B cell (primary cell): ENCODE data around the gene CASKIN2.

Source experiments
- EZH2 ChIP-seq: IDR thresholded peaks from 2 replicates; pipeline ENCODE4 v1.6.1; 2012; ENCODE audit warnings: borderline replicate concordance, low read depth, mild to moderate bottlenecking, moderate library complexity, low read length; ENCODE audit not compliant: insufficient read depth, poor library complexity, severe bottlenecking
- TF ChIP-seq, protein P1 (sequence below): fragments of 200-600 bp; IDR thresholded peaks from one replicate; pipeline ENCODE4 v1.8.0; 2022; ENCODE audit warnings: antibody characterized with exemption, mild to moderate bottlenecking

DNA sequence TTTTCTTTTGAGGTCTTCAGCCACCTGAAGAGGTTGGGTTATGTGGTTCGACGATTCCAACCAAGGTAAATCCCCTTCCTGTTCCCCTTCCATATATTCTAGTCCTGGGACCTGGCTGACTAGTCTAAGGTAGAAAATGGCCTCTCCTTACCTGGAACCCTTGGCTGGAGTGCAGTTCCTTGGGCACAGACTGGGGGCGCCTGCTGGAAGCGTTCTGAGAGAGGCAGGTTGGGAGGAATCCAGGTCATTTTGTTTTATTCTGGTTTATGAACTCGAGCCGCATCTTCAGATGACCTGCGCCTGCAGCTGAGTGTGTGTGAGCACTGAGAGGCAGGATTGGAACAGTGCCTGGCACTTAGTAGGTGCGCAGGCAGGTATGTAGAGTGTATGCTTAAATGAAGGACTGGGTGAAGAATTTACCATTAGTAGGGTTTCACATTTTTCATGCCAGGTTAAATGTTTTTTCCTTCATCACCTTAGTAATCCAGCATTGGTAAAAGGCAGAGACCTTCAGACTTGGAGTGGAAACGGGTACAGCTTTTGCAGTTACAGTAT lies 3.7 kb upstream of the CASKIN2 start:
- TF ChIP-seq, protein P1, sequence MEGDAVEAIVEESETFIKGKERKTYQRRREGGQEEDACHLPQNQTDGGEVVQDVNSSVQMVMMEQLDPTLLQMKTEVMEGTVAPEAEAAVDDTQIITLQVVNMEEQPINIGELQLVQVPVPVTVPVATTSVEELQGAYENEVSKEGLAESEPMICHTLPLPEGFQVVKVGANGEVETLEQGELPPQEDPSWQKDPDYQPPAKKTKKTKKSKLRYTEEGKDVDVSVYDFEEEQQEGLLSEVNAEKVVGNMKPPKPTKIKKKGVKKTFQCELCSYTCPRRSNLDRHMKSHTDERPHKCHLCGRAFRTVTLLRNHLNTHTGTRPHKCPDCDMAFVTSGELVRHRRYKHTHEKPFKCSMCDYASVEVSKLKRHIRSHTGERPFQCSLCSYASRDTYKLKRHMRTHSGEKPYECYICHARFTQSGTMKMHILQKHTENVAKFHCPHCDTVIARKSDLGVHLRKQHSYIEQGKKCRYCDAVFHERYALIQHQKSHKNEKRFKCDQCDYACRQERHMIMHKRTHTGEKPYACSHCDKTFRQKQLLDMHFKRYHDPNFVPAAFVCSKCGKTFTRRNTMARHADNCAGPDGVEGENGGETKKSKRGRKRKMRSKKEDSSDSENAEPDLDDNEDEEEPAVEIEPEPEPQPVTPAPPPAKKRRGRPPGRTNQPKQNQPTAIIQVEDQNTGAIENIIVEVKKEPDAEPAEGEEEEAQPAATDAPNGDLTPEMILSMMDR, result no peak
- no peak for TF ChIP-seq EZH2
